Heart left ventricle (tissue), 16 donors: ENCODE measurements around the gene STXBP2. TPM values are rescaled to one million over a fixed set of nuclear protein-coding genes. Genes with fewer than 3 reads are reported as not detected.

Experiments used
- ATAC-seq, 4 donors: fragments of 200-7000 bp; cut with Tn5 transposase; one replicate each; pipeline ENCODE4 v1.9.1; 2020 to 2022; ENCODE audit warnings: moderate library complexity in 4 of 4, mild to moderate bottlenecking in 3 of 4, moderate number of reproducible peaks in 1 of 4
- DNase-seq, 5 donors: peaks; one replicate each; pipeline ENCODE4 v3.0.0-alpha.2; 2020
- H3K27ac ChIP-seq, 12 donors: fragments of 200-600 bp; sonication (generic) in 4 of 12; one replicate each; pipeline versions ENCODE4 v1.5.0 to v1.8.0; 2016 to 2022; ENCODE audit warnings: mild to moderate bottlenecking in 2 of 12
- H3K27me3 ChIP-seq, 9 donors: fragments of 200-600 bp; sonication (generic) in 2 of 9; one replicate each; pipeline versions ENCODE4 v1.5.1 to v1.8.0; 2016 to 2022; ENCODE audit warnings: mild to moderate bottlenecking in 3 of 9
- H3K36me3 ChIP-seq, 9 donors: fragments of 200-600 bp; sonication (generic) in 2 of 9; one replicate each; pipeline versions ENCODE4 v1.5.0 to v1.8.0; 2018 to 2022; ENCODE audit warnings: mild to moderate bottlenecking in 2 of 9
- H3K4me1 ChIP-seq, 12 donors: fragments of 200-600 bp; sonication (generic) in 4 of 12; one replicate each; pipeline versions ENCODE4 v1.5.0 to v1.8.0; 2016 to 2022; ENCODE audit warnings: mild to moderate bottlenecking in 3 of 12
- H3K4me3 ChIP-seq, 12 donors: fragments of 200-600 bp; sonication (generic) in 4 of 12; one replicate each; pipeline versions ENCODE4 v1.5.0 to v1.8.0; 2017 to 2022; ENCODE audit warnings: mild to moderate bottlenecking in 9 of 12, moderate library complexity in 4 of 12
- H3K9me3 ChIP-seq, 12 donors: fragments of 200-600 bp; sonication (generic) in 4 of 12; one replicate each; pipeline versions ENCODE4 v1.5.0 to v1.8.0; 2016 to 2022; ENCODE audit warnings: mild to moderate bottlenecking in 1 of 12
- CTCF ChIP-seq, 12 donors: fragments of 200-600 bp; sonication (generic) in 4 of 12; IDR thresholded peaks; one replicate each; pipeline versions ENCODE4 v1.5.0 to v1.8.0; 2018 to 2022; ENCODE audit warnings: antibody characterized with exemption in 12 of 12, mild to moderate bottlenecking in 5 of 12
- POLR2A ChIP-seq, 2 donors: fragments of 450-650 bp; IDR thresholded peaks; one replicate each; pipeline ENCODE4 v1.6.1; 2017; ENCODE audit warnings: antibody characterized with exemption in 2 of 2, mild to moderate bottlenecking in 2 of 2, moderate library complexity in 2 of 2
- WGBS, 4 donors: extraction: QIAGEN DNeasy Blood & Tissue Kit in 2 of 4; methylation state at CpG; one replicate each; pipeline versions ENCODE4 v1.1.5 to v1.1.7; 2013 to 2018; 5-methylcytosine and 5-hydroxymethylcytosine counted together
- intact Hi-C, 10 donors: fragments of 100-400 bp; cut with DNase I; formaldehyde crosslinking; loops; one replicate each; pipeline versions ENCODE4 v1.11.1 to v1.14.2; 2022
- polyA plus RNA-seq, 2 donors: library from polyadenylated mRNA; stranded (reverse); fragments of 200-250 nt; gene quantifications; one replicate each; pipeline ENCODE4 v1.2.3, GENCODE V29; 2013
- total RNA-seq, 9 donors: library from RNA; depleted of rRNA in 2 of 9; stranded (reverse); fragments of >200 nt in 2 of 9; fragmentation: NEBNext Ultra II Directional in 3 of 9; extraction: Animal tissue kit (Norgen Biotek cat#: 25700) in 3 of 9; gene quantifications; one replicate each; pipeline versions ENCODE4 v1.1.0 to v1.2.4, GENCODE V29; 2016 to 2023
- donor health status: ischemic (EF 13 %, LVEDD 7.1; RV severe dilation, severe dysfunction).
- donor health status: healthy with polysubstance abuse.
- donor health status: DM: no; HTN: yes; CAD: no.
- donor health status: DM: no; HTN: no; CAD: no.
- donor health status: ischemic (EF 25% LVEDD 6.9; RV normal size, moderate dysfunction).
- donor health status: ischemic (EF 25% LVEDD 5.7; RV mildly dilated, moderate dysfunction).
- donor health status: healthy.
- donor health status: DM: yes; HTN: yes; CAD: no.
- donor health status: ischemic (EF 35%, LVEDD 5.7; RV mildly dilated, moderate dysfunction).
- donor health status: nonischemic (EF 11% LVEDD 7.7; RV severe dilation, severe dysfunction).
- donor health status: DM: yes; HTN: yes; CAD: no.
- donor health status: PGD.
- donor health status: ischemic (EF 29% LVEDD 5.4; RV normal size, mild dysfunction).
- donor health status: nonischemic (EF 23%, LVEDD 6.1; RV moderate dilation, normal function).

Gene STXBP2
- total and polyA plus RNA-seq, 11 donors = 1.2 to 46.7 (median 4.7) TPM

GRCh38 chr19:7625763-7626372, 11.0 kb upstream of the STXBP2 start:
- TF ChIP-seq POLR2A (IDR thresholded peaks at IDR 0.05) (no peak), CTCF (IDR thresholded peaks at IDR 0.05) (no peak)
- Histone ChIP-seq H3K27ac (no peak overlapping the region), H3K4me3 (no peak overlapping the region), H3K9me3 (no peaks in the 10 kb centered on the region), H3K36me3 (peaks cover 0 to 64% (median 48%) of the 10 kb centered on the region in 9 donors), H3K4me1 (peaks cover 3 to 33% (median 22%) of the 10 kb centered on the region in 12 donors), H3K27me3 (no peaks in the 10 kb centered on the region)
- no peak for DNase-seq
- WGBS, 4 donors = 95 to 100% (median 97%) methylated on average over 26 to 34 of the region's 34 CpGs
- intact Hi-C loops = loop anchor here in 1 of 10 donors (5.0 kb wide), 1 partner anchor 559 kb away; the partner anchor contains the start of gene ZNF557
- no peak for ATAC-seq

- intact Hi-C loops = loop anchor here in 1 of 10 donors (5.0 kb wide), 1 partner anchor 560 kb away; the partner anchor contains the start of gene ZNF557
- Histone ChIP-seq H3K9me3 (no peaks in the 10 kb centered on the region), H3K4me3 (no peak overlapping the region), H3K4me1 (peaks cover 3 to 36% (median 25%) of the 10 kb centered on the region in 12 donors), H3K36me3 (peaks cover 0 to 52% (median 35%) of the 10 kb centered on the region in 9 donors), H3K27me3 (no peaks in the 10 kb centered on the region), H3K27ac (no peak overlapping the region)
- DNase-seq (no peak), ATAC-seq (no peak)
- TF ChIP-seq POLR2A (IDR thresholded peaks at IDR 0.05) = no peak
- TF ChIP-seq CTCF (IDR thresholded peaks at IDR 0.05) = no peak
- 89 to 96% (median 94%) methylated on average over 24 of the region's 24 CpGs for WGBS, 4 donors
These were observed 9.7 kb upstream of the STXBP2 start for GRCh38 chr19:7627166-7627565.

- Histone ChIP-seq H3K27me3 (no peaks in the 10 kb centered on the region), H3K4me1 (peaks cover 3 to 36% (median 25%) of the 10 kb centered on the region in 12 donors), H3K9me3 (no peaks in the 10 kb centered on the region), H3K27ac (peak overlapping the region in 11 of 12 donors; percentile 48 to 87 (median 78)), H3K4me3 (peak overlapping the region; percentile 62 to 100 (median 92)), H3K36me3 (peaks cover 0 to 42% (median 19%) of the 10 kb centered on the region in 9 donors)
- no peak for TF ChIP-seq CTCF (IDR thresholded peaks at IDR 0.05)
- DNase-seq (no peak), ATAC-seq (no peak)
- 3 to 5% (median 4%) methylated on average over 15 of the region's 15 CpGs for WGBS, 4 donors
- intact Hi-C loops = loop anchor here in 1 of 10 donors (5.0 kb wide), 1 partner anchor 561 kb away; the partner anchor contains the start of gene ZNF557
These were observed 8.2 kb upstream of the STXBP2 start for GRCh38 chr19:7628589-7629311.
